WTC11 (cell line): ENCODE data around the gene PRRC2B. TPM values are rescaled to one million over a fixed set of nuclear protein-coding genes. Genes with fewer than 3 reads are reported as not detected.

Source experiments
- ATAC-seq: fragments of 200-7000 bp; cut with Tn5 transposase; 2 replicates; pipeline ENCODE4 v1.10.0; 2021; ENCODE audit warnings: mild to moderate bottlenecking, moderate library complexity
- CTCF ChIA-PET: fragments of 300-600 bp; sonication (Branson Sonifier 250); formaldehyde crosslinking; loops from one replicate; lab custom pipeline; 2021; ENCODE audit warnings: antibody characterized with exemption; lab: Charles Lee
- POLR2A ChIA-PET: fragments of 350-600 bp; sonication (Branson Sonifier 250); formaldehyde crosslinking; loops from one replicate; lab custom pipeline; 2021; ENCODE audit warnings: antibody characterized with exemption; lab: Charles Lee
- DNase-seq: peaks from one replicate; pipeline ENCODE4 v3.0.0; 2021; ENCODE audit warnings: low spot score
- H3K27ac Mint-ChIP-seq: 2 replicates; pipeline ENCODE4 v1.8.0; 2021; ENCODE audit warnings: mixed read lengths
- H3K27me3 Mint-ChIP-seq: 2 replicates; pipeline ENCODE4 v1.8.0; 2021; ENCODE audit warnings: low read depth, mild to moderate bottlenecking, moderate library complexity, mixed read lengths
- H3K36me3 Mint-ChIP-seq: 2 replicates; pipeline ENCODE4 v1.8.0; 2021; ENCODE audit warnings: mixed read lengths
- H3K4me1 Mint-ChIP-seq: 2 replicates; pipeline ENCODE4 v1.8.0; 2022; ENCODE audit warnings: mixed read lengths
- H3K4me3 Mint-ChIP-seq: 2 replicates; pipeline ENCODE4 v1.8.0; 2021; ENCODE audit warnings: mild to moderate bottlenecking, moderate library complexity, mixed read lengths
- H3K9me3 Mint-ChIP-seq: 2 replicates; pipeline ENCODE4 v1.8.0; 2021; ENCODE audit warnings: mixed read lengths
- CDX4 ChIP-seq: fragments of 250-450 bp; sonication (Bioruptor Pico); IDR thresholded peaks from 2 replicates; pipeline ENCODE4 v1.9.0; 2021; ENCODE audit warnings: moderate library complexity, mild to moderate bottlenecking, inconsistent platforms, borderline replicate concordance
- CREB1 ChIP-seq: sonication (generic); formaldehyde crosslinking; IDR thresholded peaks from 2 replicates; pipeline ENCODE4 v1.8.0; 2023; ENCODE audit warnings: mild to moderate bottlenecking, missing genetic modification reagents
- CTCF ChIP-seq: fragments of 200-600 bp; IDR thresholded peaks from 2 replicates; pipeline ENCODE4 v1.8.0; 2022; ENCODE audit warnings: antibody characterized with exemption
- FOXJ3 ChIP-seq: sonication (generic); formaldehyde crosslinking; IDR thresholded peaks from 2 replicates; pipeline ENCODE4 v1.9.0; 2021; ENCODE audit warnings: missing genetic modification reagents, mild to moderate bottlenecking, borderline replicate concordance
- FOXK1 ChIP-seq: sonication (generic); formaldehyde crosslinking; IDR thresholded peaks from 2 replicates; pipeline ENCODE4 v1.8.0; 2022; ENCODE audit warnings: mild to moderate bottlenecking, moderate library complexity, missing genetic modification reagents
- FOXP1 ChIP-seq: sonication (generic); formaldehyde crosslinking; IDR thresholded peaks from 2 replicates; pipeline ENCODE4 v1.8.0; 2022; ENCODE audit warnings: missing genetic modification reagents, mild to moderate bottlenecking, moderate library complexity, borderline replicate concordance
- GABPB1 ChIP-seq: sonication (generic); formaldehyde crosslinking; IDR thresholded peaks from 2 replicates; pipeline ENCODE4 v1.8.1; 2023; ENCODE audit warnings: mild to moderate bottlenecking, missing genetic modification reagents
- HMGA2 ChIP-seq: fragments of 250-450 bp; sonication (Bioruptor Pico); IDR thresholded peaks from 2 replicates; pipeline ENCODE4 v1.4.0; 2021; ENCODE audit warnings: mild to moderate bottlenecking, moderate library complexity
- KAT7 ChIP-seq: sonication (generic); formaldehyde crosslinking; IDR thresholded peaks from 2 replicates; pipeline ENCODE4 v1.8.1; 2023; ENCODE audit warnings: missing genetic modification reagents, mild to moderate bottlenecking, borderline replicate concordance
- MXD4 ChIP-seq: fragments of 250-450 bp; sonication (Bioruptor Pico); IDR thresholded peaks from 2 replicates; pipeline ENCODE4 v1.8.0; 2021; ENCODE audit warnings: mild to moderate bottlenecking, moderate library complexity, borderline replicate concordance
- NFE2L1 ChIP-seq: sonication (generic); formaldehyde crosslinking; IDR thresholded peaks from 2 replicates; pipeline ENCODE4 v1.8.1; 2023; ENCODE audit warnings: missing genetic modification reagents
- PRDM15 ChIP-seq: sonication (generic); formaldehyde crosslinking; IDR thresholded peaks from 2 replicates; pipeline ENCODE4 v1.8.0; 2022; ENCODE audit warnings: missing genetic modification reagents
- PRRX2 ChIP-seq: fragments of 250-450 bp; sonication (Bioruptor Pico); IDR thresholded peaks from 2 replicates; pipeline ENCODE4 v1.8.0; 2021; ENCODE audit warnings: mild to moderate bottlenecking
- SMAD3 ChIP-seq: sonication (generic); formaldehyde crosslinking; IDR thresholded peaks from 2 replicates; pipeline ENCODE4 v1.8.0; 2022; ENCODE audit warnings: missing genetic modification reagents, mild to moderate bottlenecking, borderline replicate concordance
- ZNF317 ChIP-seq: sonication (generic); formaldehyde crosslinking; IDR thresholded peaks from 2 replicates; pipeline ENCODE4 v1.8.1; 2023; ENCODE audit warnings: low read depth, mild to moderate bottlenecking, moderate library complexity, missing genetic modification reagents, borderline replicate concordance
- total RNA-seq: library from RNA; stranded (reverse); gene quantifications from 3 replicates; pipeline ENCODE4 v1.2.3, GENCODE V29; 2021
- TF ChIP-seq, protein P1 (sequence below): sonication (generic); formaldehyde crosslinking; IDR thresholded peaks from 2 replicates; pipeline ENCODE4 v1.8.1; 2023; ENCODE audit warnings: mild to moderate bottlenecking, missing genetic modification reagents, moderate library complexity
- TF ChIP-seq, protein P2 (sequence below): sonication (generic); formaldehyde crosslinking; IDR thresholded peaks from 2 replicates; pipeline ENCODE4 v1.8.0; 2022; ENCODE audit warnings: mild to moderate bottlenecking, missing genetic modification reagents
- TF ChIP-seq, protein P3 (sequence below): sonication (generic); formaldehyde crosslinking; IDR thresholded peaks from 2 replicates; pipeline ENCODE4 v1.8.0; 2022; ENCODE audit warnings: mild to moderate bottlenecking, missing genetic modification reagents
- TF ChIP-seq, protein P4 (sequence below): sonication (generic); formaldehyde crosslinking; IDR thresholded peaks from 2 replicates; pipeline ENCODE4 v1.8.1; 2022; ENCODE audit warnings: low read depth, mild to moderate bottlenecking, moderate library complexity, missing genetic modification reagents, borderline replicate concordance
- TF ChIP-seq, protein P5 (sequence below): sonication (generic); formaldehyde crosslinking; conservative IDR thresholded peaks from 2 replicates; pipeline ENCODE4 v1.8.1; 2023; ENCODE audit warnings: mild to moderate bottlenecking, low read depth, missing genetic modification reagents, moderate library complexity

The PRRC2B gene
- total RNA-seq, 1 experiment from 2014 or later, result 272 TPM

DNA sequence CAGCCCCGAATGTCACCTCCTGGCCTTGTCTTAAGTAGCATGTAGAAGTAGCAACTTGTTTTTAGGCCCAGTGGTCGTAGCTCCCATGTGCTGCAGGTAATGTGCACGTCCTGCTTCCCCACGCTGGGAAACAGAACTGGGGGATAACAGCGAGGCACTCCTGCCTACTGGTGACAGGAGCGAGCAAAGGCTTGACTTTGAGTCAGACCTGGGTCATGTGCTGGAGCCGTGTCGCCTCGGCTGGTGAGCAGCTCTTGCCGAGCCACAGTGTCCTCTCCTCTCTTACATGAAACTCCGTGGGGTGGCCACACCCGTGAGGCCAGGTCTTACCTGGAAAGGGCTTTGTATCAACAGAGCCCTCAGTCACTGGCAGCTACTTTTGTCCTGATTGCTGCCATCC lies 91.3 kb downstream of the PRRC2B start:
- ChIA-PET POLR2A (no interaction called here), CTCF (interaction anchor here (0.5 kb wide), 2 partner anchors 102 to 121 kb away, joined by 4 read pairs; no protein-coding TSS in a partner anchor)
- no peak for ATAC-seq
- TF ChIP-seq FOXP1 (CRISPR knock-in tag) (no peak), CREB1 (no peak), KAT7 (no peak), CTCF (no peak), FOXJ3 (CRISPR knock-in tag) (no peak)
- TF ChIP-seq, protein P1, sequence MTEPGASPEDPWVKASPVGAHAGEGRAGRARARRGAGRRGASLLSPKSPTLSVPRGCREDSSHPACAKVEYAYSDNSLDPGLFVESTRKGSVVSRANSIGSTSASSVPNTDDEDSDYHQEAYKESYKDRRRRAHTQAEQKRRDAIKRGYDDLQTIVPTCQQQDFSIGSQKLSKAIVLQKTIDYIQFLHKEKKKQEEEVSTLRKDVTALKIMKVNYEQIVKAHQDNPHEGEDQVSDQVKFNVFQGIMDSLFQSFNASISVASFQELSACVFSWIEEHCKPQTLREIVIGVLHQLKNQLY (CRISPR knock-in tag), result no peak
- TF ChIP-seq, protein P2, sequence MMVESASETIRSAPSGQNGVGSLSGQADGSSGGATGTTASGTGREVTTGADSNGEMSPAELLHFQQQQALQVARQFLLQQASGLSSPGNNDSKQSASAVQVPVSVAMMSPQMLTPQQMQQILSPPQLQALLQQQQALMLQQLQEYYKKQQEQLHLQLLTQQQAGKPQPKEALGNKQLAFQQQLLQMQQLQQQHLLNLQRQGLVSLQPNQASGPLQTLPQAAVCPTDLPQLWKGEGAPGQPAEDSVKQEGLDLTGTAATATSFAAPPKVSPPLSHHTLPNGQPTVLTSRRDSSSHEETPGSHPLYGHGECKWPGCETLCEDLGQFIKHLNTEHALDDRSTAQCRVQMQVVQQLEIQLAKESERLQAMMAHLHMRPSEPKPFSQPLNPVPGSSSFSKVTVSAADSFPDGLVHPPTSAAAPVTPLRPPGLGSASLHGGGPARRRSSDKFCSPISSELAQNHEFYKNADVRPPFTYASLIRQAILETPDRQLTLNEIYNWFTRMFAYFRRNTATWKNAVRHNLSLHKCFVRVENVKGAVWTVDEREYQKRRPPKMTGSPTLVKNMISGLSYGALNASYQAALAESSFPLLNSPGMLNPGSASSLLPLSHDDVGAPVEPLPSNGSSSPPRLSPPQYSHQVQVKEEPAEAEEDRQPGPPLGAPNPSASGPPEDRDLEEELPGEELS (CRISPR knock-in tag), result no peak
- TF ChIP-seq, protein P3, sequence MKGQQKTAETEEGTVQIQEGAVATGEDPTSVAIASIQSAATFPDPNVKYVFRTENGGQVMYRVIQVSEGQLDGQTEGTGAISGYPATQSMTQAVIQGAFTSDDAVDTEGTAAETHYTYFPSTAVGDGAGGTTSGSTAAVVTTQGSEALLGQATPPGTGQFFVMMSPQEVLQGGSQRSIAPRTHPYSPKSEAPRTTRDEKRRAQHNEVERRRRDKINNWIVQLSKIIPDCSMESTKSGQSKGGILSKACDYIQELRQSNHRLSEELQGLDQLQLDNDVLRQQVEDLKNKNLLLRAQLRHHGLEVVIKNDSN, result no peak
- Mint-ChIP-seq H3K27ac (no peak overlapping the region), H3K4me3 (no peak overlapping the region), H3K9me3 (no peaks in the 10 kb centered on the region), H3K4me1 (no peaks in the 10 kb centered on the region), H3K27me3 (no peaks in the 10 kb centered on the region), H3K36me3 (peaks cover 95% of the 10 kb centered on the region)
- no peak for DNase-seq

DNA sequence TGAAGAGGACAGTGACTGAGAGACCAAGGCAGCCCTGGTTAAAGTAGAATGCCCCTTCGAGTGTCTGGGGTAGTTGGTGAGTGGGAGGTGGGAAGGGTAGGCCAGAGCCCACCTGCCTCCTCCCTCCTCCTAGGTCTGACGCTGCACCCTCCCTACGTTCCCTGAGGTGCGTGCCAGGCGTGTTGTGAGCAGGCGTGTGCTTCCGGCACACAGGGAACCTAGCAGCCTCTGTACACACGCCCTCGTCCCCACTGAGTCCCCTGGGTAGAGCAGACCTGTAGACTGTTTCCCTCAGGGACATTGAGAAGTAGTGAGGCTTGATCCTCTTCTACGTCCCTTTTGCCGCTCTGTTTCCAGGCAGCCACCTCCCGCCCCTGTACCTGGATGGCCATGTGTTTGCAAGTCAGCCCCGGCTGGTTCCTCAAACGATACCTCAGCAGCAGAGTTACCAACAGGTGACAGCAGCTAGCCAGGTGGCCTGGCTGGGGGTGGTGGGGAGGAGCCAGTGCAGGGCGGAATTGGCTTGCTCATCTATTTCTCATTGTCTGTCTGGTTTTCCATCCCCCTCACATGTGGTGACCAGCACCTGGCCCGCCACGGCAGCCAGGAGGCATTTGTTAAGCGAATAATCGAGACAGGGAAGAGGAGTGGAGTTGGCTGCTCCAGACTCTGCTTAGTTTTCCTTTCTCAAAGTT lies 92.0 kb downstream of the PRRC2B start:
- H3K36me3 Mint-ChIP-seq, result peaks cover 95% of the 10 kb centered on the region

More for the DNA sequence above, 92.0 kb downstream of the PRRC2B start:
- Mint-ChIP-seq H3K4me1 (no peaks in the 10 kb centered on the region), H3K27me3 (no peaks in the 10 kb centered on the region), H3K27ac (peak overlapping the region; percentile 82), H3K9me3 (no peaks in the 10 kb centered on the region), H3K4me3 (no peak overlapping the region)
- ChIA-PET POLR2A (no interaction called here), CTCF (interaction anchor here (0.5 kb wide), 1 partner anchor 122 kb away, joined by 4 read pairs; no protein-coding TSS in a partner anchor)
- ATAC-seq (no peak), DNase-seq (no peak)
- TF ChIP-seq NFE2L1 (CRISPR knock-in tag) (no peak), GABPB1 (CRISPR knock-in tag) (no peak), FOXK1 (CRISPR knock-in tag) (no peak), HMGA2 (CRISPR knock-in tag) (no peak), ZNF317 (CRISPR knock-in tag) (no peak), PRDM15 (CRISPR knock-in tag) (no peak), PRRX2 (CRISPR knock-in tag) (no peak), SMAD3 (no peak), CDX4 (CRISPR knock-in tag) (no peak), MXD4 (CRISPR knock-in tag) (no peak)
- TF ChIP-seq, protein P4, sequence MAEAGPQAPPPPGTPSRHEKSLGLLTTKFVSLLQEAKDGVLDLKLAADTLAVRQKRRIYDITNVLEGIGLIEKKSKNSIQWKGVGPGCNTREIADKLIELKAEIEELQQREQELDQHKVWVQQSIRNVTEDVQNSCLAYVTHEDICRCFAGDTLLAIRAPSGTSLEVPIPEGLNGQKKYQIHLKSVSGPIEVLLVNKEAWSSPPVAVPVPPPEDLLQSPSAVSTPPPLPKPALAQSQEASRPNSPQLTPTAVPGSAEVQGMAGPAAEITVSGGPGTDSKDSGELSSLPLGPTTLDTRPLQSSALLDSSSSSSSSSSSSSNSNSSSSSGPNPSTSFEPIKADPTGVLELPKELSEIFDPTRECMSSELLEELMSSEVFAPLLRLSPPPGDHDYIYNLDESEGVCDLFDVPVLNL (CRISPR knock-in tag), result no peak
- TF ChIP-seq, protein P5, sequence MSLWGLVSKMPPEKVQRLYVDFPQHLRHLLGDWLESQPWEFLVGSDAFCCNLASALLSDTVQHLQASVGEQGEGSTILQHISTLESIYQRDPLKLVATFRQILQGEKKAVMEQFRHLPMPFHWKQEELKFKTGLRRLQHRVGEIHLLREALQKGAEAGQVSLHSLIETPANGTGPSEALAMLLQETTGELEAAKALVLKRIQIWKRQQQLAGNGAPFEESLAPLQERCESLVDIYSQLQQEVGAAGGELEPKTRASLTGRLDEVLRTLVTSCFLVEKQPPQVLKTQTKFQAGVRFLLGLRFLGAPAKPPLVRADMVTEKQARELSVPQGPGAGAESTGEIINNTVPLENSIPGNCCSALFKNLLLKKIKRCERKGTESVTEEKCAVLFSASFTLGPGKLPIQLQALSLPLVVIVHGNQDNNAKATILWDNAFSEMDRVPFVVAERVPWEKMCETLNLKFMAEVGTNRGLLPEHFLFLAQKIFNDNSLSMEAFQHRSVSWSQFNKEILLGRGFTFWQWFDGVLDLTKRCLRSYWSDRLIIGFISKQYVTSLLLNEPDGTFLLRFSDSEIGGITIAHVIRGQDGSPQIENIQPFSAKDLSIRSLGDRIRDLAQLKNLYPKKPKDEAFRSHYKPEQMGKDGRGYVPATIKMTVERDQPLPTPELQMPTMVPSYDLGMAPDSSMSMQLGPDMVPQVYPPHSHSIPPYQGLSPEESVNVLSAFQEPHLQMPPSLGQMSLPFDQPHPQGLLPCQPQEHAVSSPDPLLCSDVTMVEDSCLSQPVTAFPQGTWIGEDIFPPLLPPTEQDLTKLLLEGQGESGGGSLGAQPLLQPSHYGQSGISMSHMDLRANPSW (CRISPR knock-in tag), result no peak
